Panc1 (cell line): ENCODE data around the gene HNF4A. TPM values are rescaled to one million over a fixed set of nuclear protein-coding genes. Genes with fewer than 3 reads are reported as not detected.
"Not testable (repeated sequence)": the region's sequence is repeated elsewhere in the genome, so short reads cannot be mapped to it uniquely, and the experiment has no call there.

Experiments
- ATAC-seq: fragments of 200-7000 bp; cut with Tn5 transposase; 2 replicates; pipeline ENCODE4 v1.9.1; 2020; ENCODE audit warnings: mild to moderate bottlenecking, moderate library complexity
- BruUV-seq: library from RNA; stranded (reverse); fragments of 400-500 nt; replicated peaks from 2 replicates; lab custom pipeline; 2021; lab: Mats Ljungman, UMichigan
- CTCF ChIA-PET: fragments of 300-600 bp; sonication (Branson Sonifier 250); formaldehyde crosslinking; loops from one replicate; lab custom pipeline; 2022; ENCODE audit warnings: antibody characterized with exemption; lab: Charles Lee
- POLR2A ChIA-PET: fragments of 300-600 bp; sonication (Branson Sonifier 250); formaldehyde crosslinking; loops from one replicate; lab custom pipeline; 2022; ENCODE audit warnings: antibody characterized with exemption; lab: Charles Lee
- DNase-seq: peaks from one replicate; pipeline ENCODE4 v3.0.0-alpha.2; 2010; ENCODE audit warnings: low read depth, low spot score
- H3K27ac ChIP-seq: 2 replicates; pipeline ENCODE4 v1.5.1; 2011; ENCODE audit warnings: mild to moderate bottlenecking, low read length, inconsistent platforms
- H3K27me3 ChIP-seq: fragments of 200-500 bp; sonication (Bioruptor generic); 2 replicates; pipeline ENCODE4 v1.6.0; 2014; ENCODE audit warnings: low read length, inconsistent platforms; ENCODE audit not compliant: control insufficient read depth, insufficient read depth
- H3K36me3 ChIP-seq: fragments of 200-500 bp; sonication (Bioruptor generic); 2 replicates; pipeline ENCODE4 v1.5.1; 2014; ENCODE audit warnings: inconsistent platforms, mild to moderate bottlenecking, low read length, moderate library complexity; ENCODE audit not compliant: control insufficient read depth, insufficient read depth
- H3K4me1 ChIP-seq: 2 replicates; pipeline ENCODE4 v1.5.1; 2011; ENCODE audit warnings: inconsistent platforms, mild to moderate bottlenecking, low read length, moderate library complexity; ENCODE audit not compliant: control insufficient read depth, insufficient read depth
- H3K4me3 ChIP-seq, 2 experiments: 2 replicates each; pipeline ENCODE4 v1.5.1; 2011 to 2012; ENCODE audit warnings: low read depth in 2 of 2, low read length in 2 of 2, mild to moderate bottlenecking in 2 of 2, inconsistent platforms in 1 of 2, moderate library complexity in 1 of 2
- H3K9me3 ChIP-seq: fragments of 200-500 bp; sonication (Bioruptor generic); 2 replicates; pipeline ENCODE4 v1.5.1; 2014; ENCODE audit warnings: low read depth, mild to moderate bottlenecking, inconsistent platforms, low read length, moderate library complexity; ENCODE audit not compliant: control insufficient read depth, insufficient read depth
- POLR2AphosphoS5 ChIP-seq: IDR thresholded peaks from 2 replicates; pipeline ENCODE4 v1.6.1; 2012; ENCODE audit warnings: mild to moderate bottlenecking, low read depth, low read length, moderate library complexity
- REST ChIP-seq, 2 experiments: IDR thresholded peaks; 2 replicates each; pipeline ENCODE4 v1.6.1; 2011 to 2012; ENCODE audit warnings: low read depth in 2 of 2, control low read depth in 1 of 2, low read length in 1 of 2, mild to moderate bottlenecking in 1 of 2, moderate library complexity in 1 of 2; ENCODE audit not compliant: insufficient read depth in 1 of 2
- SIN3A ChIP-seq: IDR thresholded peaks from 2 replicates; pipeline ENCODE4 v1.6.1; 2012; ENCODE audit warnings: low read depth, mild to moderate bottlenecking, low read length, moderate library complexity, borderline replicate concordance; ENCODE audit not compliant: insufficient read depth
- TCF7L2 ChIP-seq: IDR thresholded peaks from 2 replicates; pipeline ENCODE4 v1.6.1; 2011; ENCODE audit warnings: mild to moderate bottlenecking, low read depth, low read length, inconsistent platforms
- in situ Hi-C: cut with HindIII; loops from 2 replicates; pipeline ENCODE4 v1.10.0; 2016; ENCODE audit warnings: low sequenced_read_pairs, low pct_unique_long_range_greater_than_20kb
- intact Hi-C: fragments of 100-400 bp; cut with micrococcal nuclease; formaldehyde crosslinking; loops from one replicate; pipeline ENCODE4 v1.10.0; 2022; ENCODE audit not compliant: unreplicated experiment
- total RNA-seq: library from RNA; stranded (reverse); gene quantifications from one replicate; pipeline ENCODE4 v1.2.1, GENCODE V29; 2021; ENCODE audit not compliant: unreplicated experiment
- TF ChIP-seq, protein P1 (sequence below): fragments of 450-650 bp; IDR thresholded peaks from 2 replicates; pipeline ENCODE4 v1.5.1; 2017; ENCODE audit warnings: mild to moderate bottlenecking

Gene HNF4A
- total RNA-seq, 1 experiment from 2014 or later = 0.28 TPM

GRCh38 chr20:44345147-44345546, 10.4 kb upstream of the HNF4A start:
- BruUV-seq = no TSS peak
- intact Hi-C loops = no loop called here
- ChIA-PET CTCF (no interaction called here), POLR2A (no interaction called here)
- TF ChIP-seq POLR2AphosphoS5 = no peak
- Histone ChIP-seq H3K36me3 (no peaks in the 10 kb centered on the region), H3K27ac (no peak overlapping the region), H3K4me3 (no peak overlapping the region), H3K4me1 (no peaks in the 10 kb centered on the region), H3K27me3 (no peaks in the 10 kb centered on the region), H3K9me3 (no peaks in the 10 kb centered on the region)
- ATAC-seq = no peak
- DNase-seq = no peak
- in situ Hi-C loops = no loop called here

DNA sequence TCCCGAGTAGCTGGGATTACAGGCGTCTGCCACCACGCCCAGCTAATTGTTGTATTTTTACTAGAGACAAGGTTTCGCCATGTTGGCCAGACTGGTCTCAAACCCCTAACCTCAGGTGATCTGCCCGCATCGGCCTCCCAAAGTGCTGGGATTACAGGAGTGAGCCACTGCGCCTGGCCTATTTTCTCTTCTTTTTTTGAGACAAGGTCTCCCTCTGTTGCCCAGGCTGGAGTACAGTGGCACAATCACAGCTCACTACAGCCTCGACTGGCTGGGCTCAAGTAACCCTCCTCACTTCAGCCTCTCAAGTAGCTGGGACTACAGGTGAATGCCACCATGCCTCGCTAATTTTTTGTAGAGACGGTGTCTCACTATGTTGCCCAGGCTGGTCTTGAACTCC, 9.6 kb upstream of the HNF4A start:
- in situ Hi-C loops, H3K9me3 ChIP-seq, CTCF ChIA-PET, BruUV-seq, H3K4me3 ChIP-seq, ATAC-seq, POLR2A ChIA-PET, intact Hi-C loops, H3K27ac ChIP-seq, H3K27me3 ChIP-seq, H3K36me3 ChIP-seq, DNase-seq, H3K4me1 ChIP-seq: not testable (repeated sequence)

GRCh38 chr20:44348168-44348659, 7.3 kb upstream of the HNF4A start:
- no peak for ATAC-seq
- H3K27ac ChIP-seq = no peak overlapping the region
- ChIA-PET CTCF (no interaction called here), POLR2A (interaction anchor here (0.6 kb wide), 1 partner anchor 22 kb away, joined by 3 read pairs; no protein-coding TSS in a partner anchor)
- no peak for DNase-seq
- H3K27me3 ChIP-seq = no peaks in the 10 kb centered on the region
- TF ChIP-seq SIN3A = no peak
- no peak for TF ChIP-seq REST (IDR thresholded peaks at IDR 0.05; ENCODE audit: insufficient read depth in 1 of 2, low read depth in 2 of 2, low read length in 1 of 2)
- no peak for TF ChIP-seq TCF7L2
- no peak for TF ChIP-seq POLR2AphosphoS5
- H3K36me3 ChIP-seq = no peaks in the 10 kb centered on the region
- intact Hi-C loops (no loop called here), in situ Hi-C loops (no loop called here)
- H3K4me3 ChIP-seq = no peak overlapping the region
- no peaks in the 10 kb centered on the region for H3K9me3 ChIP-seq
- H3K4me1 ChIP-seq = no peaks in the 10 kb centered on the region
- BruUV-seq = no TSS peak

DNA sequence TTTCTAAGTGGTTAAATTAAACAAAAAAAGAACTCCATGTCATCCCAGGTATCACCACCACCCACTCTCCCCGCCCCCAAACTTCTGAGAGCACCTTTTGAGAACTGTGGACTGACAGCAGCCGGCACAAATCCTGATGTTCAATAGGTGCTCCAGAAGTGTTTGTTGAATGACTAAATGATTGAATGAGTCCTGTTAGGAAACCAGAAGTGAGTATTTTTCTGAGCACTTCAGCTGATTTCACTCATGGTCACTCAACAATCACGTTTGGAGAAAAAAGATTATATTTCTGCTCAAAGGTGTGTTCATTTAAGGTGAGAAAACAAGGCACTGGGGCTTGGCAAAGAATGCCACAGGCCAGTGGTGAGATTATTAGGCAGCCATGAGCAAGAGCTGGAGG, 6.2 kb upstream of the HNF4A start:
- in situ Hi-C loops = no loop called here
- no peak overlapping the region for H3K4me3 ChIP-seq
- H3K27ac ChIP-seq = no peak overlapping the region
- H3K27me3 ChIP-seq = no peaks in the 10 kb centered on the region
- BruUV-seq = no TSS peak
- H3K9me3 ChIP-seq = no peaks in the 10 kb centered on the region
- H3K4me1 ChIP-seq = no peaks in the 10 kb centered on the region
- CTCF ChIA-PET = no interaction called here
- POLR2A ChIA-PET = no interaction called here
- ATAC-seq (no peak), DNase-seq (no peak)
- intact Hi-C loops = no loop called here
- H3K36me3 ChIP-seq = no peaks in the 10 kb centered on the region
- no peak for TF ChIP-seq TCF7L2
- no peak for TF ChIP-seq POLR2AphosphoS5
- TF ChIP-seq, protein P1, sequence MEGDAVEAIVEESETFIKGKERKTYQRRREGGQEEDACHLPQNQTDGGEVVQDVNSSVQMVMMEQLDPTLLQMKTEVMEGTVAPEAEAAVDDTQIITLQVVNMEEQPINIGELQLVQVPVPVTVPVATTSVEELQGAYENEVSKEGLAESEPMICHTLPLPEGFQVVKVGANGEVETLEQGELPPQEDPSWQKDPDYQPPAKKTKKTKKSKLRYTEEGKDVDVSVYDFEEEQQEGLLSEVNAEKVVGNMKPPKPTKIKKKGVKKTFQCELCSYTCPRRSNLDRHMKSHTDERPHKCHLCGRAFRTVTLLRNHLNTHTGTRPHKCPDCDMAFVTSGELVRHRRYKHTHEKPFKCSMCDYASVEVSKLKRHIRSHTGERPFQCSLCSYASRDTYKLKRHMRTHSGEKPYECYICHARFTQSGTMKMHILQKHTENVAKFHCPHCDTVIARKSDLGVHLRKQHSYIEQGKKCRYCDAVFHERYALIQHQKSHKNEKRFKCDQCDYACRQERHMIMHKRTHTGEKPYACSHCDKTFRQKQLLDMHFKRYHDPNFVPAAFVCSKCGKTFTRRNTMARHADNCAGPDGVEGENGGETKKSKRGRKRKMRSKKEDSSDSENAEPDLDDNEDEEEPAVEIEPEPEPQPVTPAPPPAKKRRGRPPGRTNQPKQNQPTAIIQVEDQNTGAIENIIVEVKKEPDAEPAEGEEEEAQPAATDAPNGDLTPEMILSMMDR = no peak
- TF ChIP-seq SIN3A = no peak
- TF ChIP-seq REST (IDR thresholded peaks at IDR 0.05; ENCODE audit: insufficient read depth in 1 of 2, low read depth in 2 of 2, low read length in 1 of 2) = no peak
